ENCODE results near the gene OSTN. TPM values are rescaled to one million over a fixed set of nuclear protein-coding genes. Genes with fewer than 3 reads are reported as not detected.
"Not testable (repeated sequence)": the region's sequence is repeated elsewhere in the genome, so short reads cannot be mapped to it uniquely, and the experiment has no call there.

Gene OSTN
- polyA plus RNA-seq, 4 donors = 9.4 to 17.9 (median 12.1) TPM

- no peak for DNase-seq (ENCODE audit: low read depth in 4 of 4, low spot score in 3 of 4)
Observed at GRCh38 chr3:191261304-191261638, 62.2 kb downstream of the OSTN start.

GRCh38 chr3:191262650-191263049, 63.6 kb downstream of the OSTN start:
- no peak for DNase-seq (ENCODE audit: low read depth in 4 of 4, low spot score in 3 of 4)

GRCh38 chr3:191263365-191263764, 64.3 kb downstream of the OSTN start:
- no peak for DNase-seq (ENCODE audit: low read depth in 4 of 4, low spot score in 3 of 4)

- DNase-seq (ENCODE audit: low read depth in 4 of 4, low spot score in 3 of 4) = no peak
Observed at GRCh38 chr3:191263850-191264249, 64.8 kb downstream of the OSTN start.

- no peak for DNase-seq (ENCODE audit: low read depth in 4 of 4, low spot score in 3 of 4)
Observed at GRCh38 chr3:191268737-191269136, 69.7 kb downstream of the OSTN start.

- no peak for DNase-seq (ENCODE audit: low read depth in 4 of 4, low spot score in 3 of 4)
Observed at GRCh38 chr3:191269289-191270085, 70.4 kb downstream of the OSTN start.

GRCh38 chr3:191275244-191275643, 76.2 kb downstream of the OSTN start:
- not testable (repeated sequence) for DNase-seq (ENCODE audit: low read depth in 4 of 4, low spot score in 3 of 4)

GRCh38 chr3:191275751-191276150, 76.7 kb downstream of the OSTN start:
- DNase-seq (ENCODE audit: low read depth in 4 of 4, low spot score in 3 of 4) = no peak

GRCh38 chr3:191280111-191280510, 81.1 kb downstream of the OSTN start:
- DNase-seq (ENCODE audit: low read depth in 4 of 4, low spot score in 3 of 4) = no peak

- no peak for DNase-seq (ENCODE audit: low read depth in 4 of 4, low spot score in 3 of 4)
Observed at GRCh38 chr3:191280882-191281281, 81.8 kb downstream of the OSTN start.

- no peak for DNase-seq (ENCODE audit: low read depth in 4 of 4, low spot score in 3 of 4)
Observed at GRCh38 chr3:191282251-191283185, 83.5 kb downstream of the OSTN start.

- no peak for DNase-seq (ENCODE audit: low read depth in 4 of 4, low spot score in 3 of 4)
Observed at GRCh38 chr3:191283400-191283799, 84.4 kb downstream of the OSTN start.

GRCh38 chr3:191290311-191291025, 91.4 kb downstream of the OSTN start:
- no peak for DNase-seq (ENCODE audit: low read depth in 4 of 4, low spot score in 3 of 4)

- DNase-seq (ENCODE audit: low read depth in 4 of 4, low spot score in 3 of 4) = no peak
Observed at GRCh38 chr3:191292243-191293015, 93.4 kb downstream of the OSTN start.

GRCh38 chr3:191294291-191294690, 95.2 kb downstream of the OSTN start:
- no peak for DNase-seq (ENCODE audit: low read depth in 4 of 4, low spot score in 3 of 4)

- no peak for DNase-seq (ENCODE audit: low read depth in 4 of 4, low spot score in 3 of 4)
Observed at GRCh38 chr3:191296041-191296541, 97.0 kb downstream of the OSTN start.

- DNase-seq (ENCODE audit: low read depth in 4 of 4, low spot score in 3 of 4) = no peak
Observed at GRCh38 chr3:191298846-191299245, 99.8 kb downstream of the OSTN start.

GRCh38 chr3:191300422-191300821, 101.4 kb downstream of the OSTN start:
- no peak for DNase-seq (ENCODE audit: low read depth in 4 of 4, low spot score in 3 of 4)

- no peak for DNase-seq (ENCODE audit: low read depth in 4 of 4, low spot score in 3 of 4)
Observed at GRCh38 chr3:191301017-191301416, 102.0 kb downstream of the OSTN start.

GRCh38 chr3:191301782-191302411, 102.9 kb downstream of the OSTN start:
- DNase-seq (ENCODE audit: low read depth in 4 of 4, low spot score in 3 of 4) = no peak
